ENCODE results near the gene ANAPC15.

Gene ANAPC15

GRCh38 chr11:72124046-72124445 lies 11.6 kb upstream of the ANAPC15 start:
- DNase-seq (ENCODE audit: low spot score) = no peak

GRCh38 chr11:72123117-72123653 lies 10.7 kb upstream of the ANAPC15 start:
- no peak for DNase-seq (ENCODE audit: low spot score)

- DNase-seq (ENCODE audit: low spot score) = no peak
These were observed 10.1 kb upstream of the ANAPC15 start for GRCh38 chr11:72122607-72123006.

- no peak for DNase-seq (ENCODE audit: low spot score)
These were observed 8.4 kb upstream of the ANAPC15 start for GRCh38 chr11:72120930-72121329.

- no peak for DNase-seq (ENCODE audit: low spot score)
These were observed 6.7 kb upstream of the ANAPC15 start for GRCh38 chr11:72119198-72119597.

- no peak for DNase-seq (ENCODE audit: low spot score)
These were observed 3.7 kb upstream of the ANAPC15 start for GRCh38 chr11:72116019-72116755.

GRCh38 chr11:72114570-72114969 lies 2.1 kb upstream of the ANAPC15 start:
- no peak for DNase-seq (ENCODE audit: low spot score)

GRCh38 chr11:72112978-72113808 lies 698 bp upstream of the ANAPC15 start:
- peak; percentile 24 for DNase-seq (ENCODE audit: low spot score)

- DNase-seq (ENCODE audit: low spot score) = no peak
These were observed 974 bp downstream of the ANAPC15 start for GRCh38 chr11:72111300-72112142.

GRCh38 chr11:72105888-72106287 lies 6.6 kb downstream of the ANAPC15 start, which contains the start of gene TOMT:
TSS of gene TOMT (plus strand) at chr11:72105924. CDS start at chr11:72105952, 28 bp downstream.
- DNase-seq (ENCODE audit: low spot score) = no peak

GRCh38 chr11:72103754-72104167 lies 8.7 kb downstream of the ANAPC15 start:
- no peak for DNase-seq (ENCODE audit: low spot score)

GRCh38 chr11:72102946-72103753 lies 9.3 kb downstream of the ANAPC15 start, which contains the start of gene LAMTOR1:
TSS of gene LAMTOR1 (minus strand) at chr11:72103297. CDS start at chr11:72103224, 73 bp downstream.
- peak; percentile 98 for DNase-seq (ENCODE audit: low spot score)

GRCh38 chr11:72102631-72102945 lies 9.9 kb downstream of the ANAPC15 start:
- DNase-seq (ENCODE audit: low spot score) = no peak

GRCh38 chr11:72102162-72102561 lies 10.3 kb downstream of the ANAPC15 start:
- DNase-seq (ENCODE audit: low spot score) = no peak

- DNase-seq (ENCODE audit: low spot score) = no peak
These were observed 12.0 kb downstream of the ANAPC15 start for GRCh38 chr11:72100462-72100861.

- DNase-seq (ENCODE audit: low spot score) = no peak
These were observed 12.5 kb downstream of the ANAPC15 start for GRCh38 chr11:72100009-72100408.

GRCh38 chr11:72098741-72099140 lies 13.8 kb downstream of the ANAPC15 start:
- DNase-seq (ENCODE audit: low spot score) = no peak

- DNase-seq (ENCODE audit: low spot score) = peak; percentile 79
These were observed 21.2 kb downstream of the ANAPC15 start for GRCh38 chr11:72091292-72091691.

GRCh38 chr11:72088076-72088808 lies 24.3 kb downstream of the ANAPC15 start:
- DNase-seq (ENCODE audit: low spot score) = no peak

GRCh38 chr11:72085621-72086351 lies 26.7 kb downstream of the ANAPC15 start:
- no peak for DNase-seq (ENCODE audit: low spot score)
